NCI-H128 (cell line): Measurements from ENCODE around the gene ACP2.
A peak's percentile ranks its signal among the peaks of the same experiment; 100 is the strongest.

Source experiments
- DNase-seq: peaks from one replicate; lab custom pipeline; 2025; ENCODE audit not compliant: unreplicated experiment; lab: John Stamatoyannopoulos, UW

The ACP2 gene

GRCh38 chr11:47248664-47249377, at the start of gene ACP2:
Gene ACP2, minus strand, starts transcription at chr11:47248814. Its CDS starts 25 bp downstream, at chr11:47248789.
- peak; percentile 88 for DNase-seq

- peak; percentile 45 for DNase-seq
Measured at GRCh38 chr11:47296045-47296444, 47.4 kb upstream of the ACP2 start.

GRCh38 chr11:47295385-47295784, 46.8 kb upstream of the ACP2 start:
- no peak for DNase-seq

- DNase-seq = no peak
Measured at GRCh38 chr11:47289856-47290255, 41.2 kb upstream of the ACP2 start.

GRCh38 chr11:47288066-47288465, 39.5 kb upstream of the ACP2 start:
- no peak for DNase-seq

GRCh38 chr11:47285969-47286770, 37.6 kb upstream of the ACP2 start:
- DNase-seq = no peak

GRCh38 chr11:47284151-47284550, 35.5 kb upstream of the ACP2 start:
- no peak for DNase-seq

GRCh38 chr11:47282462-47282861, 33.8 kb upstream of the ACP2 start:
- DNase-seq = no peak

- DNase-seq = no peak
Measured at GRCh38 chr11:47280860-47281259, 32.2 kb upstream of the ACP2 start.

- no peak for DNase-seq
Measured at GRCh38 chr11:47280099-47280498, 31.5 kb upstream of the ACP2 start.

GRCh38 chr11:47278769-47279168, 30.2 kb upstream of the ACP2 start:
- no peak for DNase-seq

GRCh38 chr11:47278058-47278457, 29.4 kb upstream of the ACP2 start:
- DNase-seq = no peak

- no peak for DNase-seq
Measured at GRCh38 chr11:47276923-47277322, 28.3 kb upstream of the ACP2 start.

GRCh38 chr11:47274495-47275235, 26.1 kb upstream of the ACP2 start:
- DNase-seq = no peak

GRCh38 chr11:47272706-47273105, 24.1 kb upstream of the ACP2 start:
- no peak for DNase-seq

GRCh38 chr11:47271961-47272661, 23.5 kb upstream of the ACP2 start:
- DNase-seq = no peak

- DNase-seq = no peak
Measured at GRCh38 chr11:47271328-47271727, 22.7 kb upstream of the ACP2 start.

- DNase-seq = no peak
Measured at GRCh38 chr11:47270331-47271271, 22.0 kb upstream of the ACP2 start.

- DNase-seq = peak; percentile 86
Measured at GRCh38 chr11:47269829-47270305, 21.3 kb upstream of the ACP2 start, which contains the start of gene MADD. Gene MADD, plus strand, starts transcription at chr11:47270133.
